Measurements from ENCODE around the gene CDKN1B.

- TF ChIP-seq CTCF (conservative IDR thresholded peaks at IDR 0.05; ENCODE audit: low read depth, low read length) (no peak), EZH2 (IDR thresholded peaks at IDR 0.05; ENCODE audit: borderline replicate concordance, low read depth, low read length, poor library complexity, severe bottlenecking) (no peak)
Observed at GRCh38 chr12:12699345-12699744, 17.8 kb upstream of the CDKN1B start.
